Measurements from ENCODE around the gene TCF4.

Gene TCF4

GRCh38 chr18:55320424-55321264 lies 267.3 kb downstream of the TCF4 start:
- Mint-ChIP-seq H3K4me3 (peak overlapping the region; percentile 85), H3K36me3 (peaks cover 2% of the 10 kb centered on the region), H3K27me3 (peaks cover 31% of the 10 kb centered on the region), H3K4me1 (ENCODE audit: low read depth) (peaks cover 14% of the 10 kb centered on the region), H3K27ac (no peak overlapping the region), H3K9me3 (ENCODE audit: low read depth) (no peaks in the 10 kb centered on the region)

GRCh38 chr18:55319459-55320193 lies 268.4 kb downstream of the TCF4 start:
- Mint-ChIP-seq H3K4me3 (no peak overlapping the region), H3K9me3 (ENCODE audit: low read depth) (no peaks in the 10 kb centered on the region), H3K27me3 (peaks cover 31% of the 10 kb centered on the region), H3K27ac (no peak overlapping the region), H3K4me1 (ENCODE audit: low read depth) (peaks cover 14% of the 10 kb centered on the region), H3K36me3 (peaks cover 2% of the 10 kb centered on the region)

- Mint-ChIP-seq H3K36me3 (no peaks in the 10 kb centered on the region), H3K4me1 (ENCODE audit: low read depth) (peaks cover 14% of the 10 kb centered on the region), H3K27me3 (peaks cover 28% of the 10 kb centered on the region), H3K27ac (no peak overlapping the region), H3K9me3 (ENCODE audit: low read depth) (no peaks in the 10 kb centered on the region), H3K4me3 (no peak overlapping the region)
Observed at GRCh38 chr18:55318951-55319441, 269.0 kb downstream of the TCF4 start.

GRCh38 chr18:55317864-55318263 lies 270.1 kb downstream of the TCF4 start:
- no peaks in the 10 kb centered on the region for H3K9me3 Mint-ChIP-seq (ENCODE audit: low read depth)
- peaks cover 11% of the 10 kb centered on the region for H3K4me1 Mint-ChIP-seq (ENCODE audit: low read depth)
- no peak overlapping the region for H3K27ac Mint-ChIP-seq
- H3K4me3 Mint-ChIP-seq, result no peak overlapping the region
- H3K27me3 Mint-ChIP-seq, result peaks cover 23% of the 10 kb centered on the region
- H3K36me3 Mint-ChIP-seq, result no peaks in the 10 kb centered on the region

- no peak overlapping the region for H3K4me3 Mint-ChIP-seq
- no peaks in the 10 kb centered on the region for H3K36me3 Mint-ChIP-seq
- peaks cover 11% of the 10 kb centered on the region for H3K4me1 Mint-ChIP-seq (ENCODE audit: low read depth)
- H3K27ac Mint-ChIP-seq, result no peak overlapping the region
- no peaks in the 10 kb centered on the region for H3K9me3 Mint-ChIP-seq (ENCODE audit: low read depth)
- peaks cover 23% of the 10 kb centered on the region for H3K27me3 Mint-ChIP-seq
Observed at GRCh38 chr18:55317324-55317723, 270.7 kb downstream of the TCF4 start.

GRCh38 chr18:55316486-55317184 lies 271.4 kb downstream of the TCF4 start:
- peaks cover 6% of the 10 kb centered on the region for H3K4me1 Mint-ChIP-seq (ENCODE audit: low read depth)
- H3K27ac Mint-ChIP-seq, result no peak overlapping the region
- no peaks in the 10 kb centered on the region for H3K36me3 Mint-ChIP-seq

GRCh38 chr18:55314615-55315237 lies 273.3 kb downstream of the TCF4 start:
- Mint-ChIP-seq H3K9me3 (ENCODE audit: low read depth) (no peaks in the 10 kb centered on the region), H3K27ac (no peak overlapping the region), H3K27me3 (peaks cover 15% of the 10 kb centered on the region), H3K4me1 (ENCODE audit: low read depth) (no peaks in the 10 kb centered on the region), H3K36me3 (no peaks in the 10 kb centered on the region), H3K4me3 (no peak overlapping the region)

More at GRCh38 chr18:55316486-55317184, 271.4 kb downstream of the TCF4 start:
- H3K9me3 Mint-ChIP-seq (ENCODE audit: low read depth), result no peaks in the 10 kb centered on the region
- peaks cover 21% of the 10 kb centered on the region for H3K27me3 Mint-ChIP-seq
- H3K4me3 Mint-ChIP-seq, result no peak overlapping the region

- Mint-ChIP-seq H3K27me3 (peaks cover 11% of the 10 kb centered on the region), H3K27ac (no peak overlapping the region), H3K4me3 (no peak overlapping the region), H3K36me3 (no peaks in the 10 kb centered on the region), H3K9me3 (ENCODE audit: low read depth) (no peaks in the 10 kb centered on the region), H3K4me1 (ENCODE audit: low read depth) (no peaks in the 10 kb centered on the region)
Observed at GRCh38 chr18:55314031-55314430, 274.0 kb downstream of the TCF4 start.

- Mint-ChIP-seq H3K4me1 (ENCODE audit: low read depth) (no peaks in the 10 kb centered on the region), H3K36me3 (no peaks in the 10 kb centered on the region), H3K27ac (no peak overlapping the region), H3K9me3 (ENCODE audit: low read depth) (no peaks in the 10 kb centered on the region), H3K27me3 (peaks cover 3% of the 10 kb centered on the region), H3K4me3 (no peak overlapping the region)
Observed at GRCh38 chr18:55310863-55311262, 277.1 kb downstream of the TCF4 start.

- no peaks in the 10 kb centered on the region for H3K4me1 Mint-ChIP-seq (ENCODE audit: low read depth)
- H3K4me3 Mint-ChIP-seq, result no peak overlapping the region
- no peak overlapping the region for H3K27ac Mint-ChIP-seq
Observed at GRCh38 chr18:55310044-55310676, 277.8 kb downstream of the TCF4 start.

GRCh38 chr18:55309249-55309648 lies 278.7 kb downstream of the TCF4 start:
- no peak overlapping the region for H3K27ac Mint-ChIP-seq
- no peaks in the 10 kb centered on the region for H3K36me3 Mint-ChIP-seq
- no peak overlapping the region for H3K4me3 Mint-ChIP-seq
- H3K9me3 Mint-ChIP-seq (ENCODE audit: low read depth), result no peaks in the 10 kb centered on the region
- H3K4me1 Mint-ChIP-seq (ENCODE audit: low read depth), result no peaks in the 10 kb centered on the region
- peaks cover 3% of the 10 kb centered on the region for H3K27me3 Mint-ChIP-seq

More at GRCh38 chr18:55310044-55310676, 277.8 kb downstream of the TCF4 start:
- Mint-ChIP-seq H3K27me3 (peaks cover 3% of the 10 kb centered on the region), H3K36me3 (no peaks in the 10 kb centered on the region), H3K9me3 (ENCODE audit: low read depth) (no peaks in the 10 kb centered on the region)

- H3K27ac Mint-ChIP-seq, result no peak overlapping the region
- H3K9me3 Mint-ChIP-seq (ENCODE audit: low read depth), result no peaks in the 10 kb centered on the region
- H3K36me3 Mint-ChIP-seq, result no peaks in the 10 kb centered on the region
- H3K4me3 Mint-ChIP-seq, result no peak overlapping the region
- no peaks in the 10 kb centered on the region for H3K27me3 Mint-ChIP-seq
- H3K4me1 Mint-ChIP-seq (ENCODE audit: low read depth), result no peaks in the 10 kb centered on the region
Observed at GRCh38 chr18:55307505-55307904, 280.5 kb downstream of the TCF4 start.

GRCh38 chr18:55306359-55307024 lies 281.5 kb downstream of the TCF4 start:
- peaks cover 2% of the 10 kb centered on the region for H3K27me3 Mint-ChIP-seq
- no peaks in the 10 kb centered on the region for H3K9me3 Mint-ChIP-seq (ENCODE audit: low read depth)
- no peak overlapping the region for H3K4me3 Mint-ChIP-seq

More at GRCh38 chr18:55306359-55307024, 281.5 kb downstream of the TCF4 start:
- H3K36me3 Mint-ChIP-seq, result no peaks in the 10 kb centered on the region
- no peaks in the 10 kb centered on the region for H3K4me1 Mint-ChIP-seq (ENCODE audit: low read depth)
- H3K27ac Mint-ChIP-seq, result no peak overlapping the region
